AG04450 (cell line): Measurements from ENCODE around the gene MCF2L. TPM values are rescaled to one million over a fixed set of nuclear protein-coding genes. Genes with fewer than 3 reads are reported as not detected.

Source experiments
- CTCF ChIA-PET: fragments of 300-600, 350-600 bp; formaldehyde crosslinking; extraction: SDS; loops from one replicate; lab custom pipeline; 2022; ENCODE audit warnings: antibody characterized with exemption, inconsistent platforms; lab: Charles Lee
- POLR2A ChIA-PET: fragments of 350-600 bp; formaldehyde crosslinking; extraction: SDS; loops from one replicate; lab custom pipeline; 2021; ENCODE audit warnings: antibody characterized with exemption, inconsistent platforms; lab: Yijun Ruan, JAX
- DNase-seq: peaks from one replicate; pipeline ENCODE4 v3.0.0-alpha.2; 2011; ENCODE audit warnings: low read depth, low spot score
- H3K27ac ChIP-seq: one replicate; pipeline ENCODE4 v1.5.1; 2012; ENCODE audit warnings: low read depth, low read length, control low read depth
- H3K27me3 ChIP-seq: one replicate; pipeline ENCODE4 v1.6.0; 2012; ENCODE audit warnings: low read length; ENCODE audit not compliant: control insufficient read depth, insufficient read depth
- H3K4me3 ChIP-seq: 2 replicates; pipeline ENCODE4 v1.5.1; 2011; ENCODE audit warnings: mild to moderate bottlenecking, low read depth, low read length, control low read depth
- H3K9me3 ChIP-seq: 2 replicates; pipeline ENCODE4 v1.5.1; 2012; ENCODE audit warnings: low read length; ENCODE audit not compliant: control insufficient read depth, insufficient read depth
- CTCF ChIP-seq: IDR thresholded peaks from 2 replicates; pipeline ENCODE4 v1.5.1; 2011; ENCODE audit warnings: low read depth, low read length, control low read depth, inconsistent platforms
- polyA plus RNA-seq: library from polyadenylated mRNA; depleted of rRNA; stranded (reverse); fragments of >200 nt; gene quantifications from 2 replicates; pipeline ENCODE4 v1.2.3, GENCODE V29; 2011

Gene MCF2L
- polyA plus RNA-seq, 1 experiment, result 0.04 TPM

- Histone ChIP-seq H3K4me3 (no peak overlapping the region), H3K27me3 (peaks cover 6% of the 10 kb centered on the region), H3K27ac (no peak overlapping the region), H3K9me3 (peaks cover 28% of the 10 kb centered on the region)
- ChIA-PET CTCF (no interaction called here), POLR2A (no interaction called here)
- no peak for DNase-seq
- no peak for TF ChIP-seq CTCF
Observed at GRCh38 chr13:113059891-113060290, 90.9 kb downstream of the MCF2L start.

DNA sequence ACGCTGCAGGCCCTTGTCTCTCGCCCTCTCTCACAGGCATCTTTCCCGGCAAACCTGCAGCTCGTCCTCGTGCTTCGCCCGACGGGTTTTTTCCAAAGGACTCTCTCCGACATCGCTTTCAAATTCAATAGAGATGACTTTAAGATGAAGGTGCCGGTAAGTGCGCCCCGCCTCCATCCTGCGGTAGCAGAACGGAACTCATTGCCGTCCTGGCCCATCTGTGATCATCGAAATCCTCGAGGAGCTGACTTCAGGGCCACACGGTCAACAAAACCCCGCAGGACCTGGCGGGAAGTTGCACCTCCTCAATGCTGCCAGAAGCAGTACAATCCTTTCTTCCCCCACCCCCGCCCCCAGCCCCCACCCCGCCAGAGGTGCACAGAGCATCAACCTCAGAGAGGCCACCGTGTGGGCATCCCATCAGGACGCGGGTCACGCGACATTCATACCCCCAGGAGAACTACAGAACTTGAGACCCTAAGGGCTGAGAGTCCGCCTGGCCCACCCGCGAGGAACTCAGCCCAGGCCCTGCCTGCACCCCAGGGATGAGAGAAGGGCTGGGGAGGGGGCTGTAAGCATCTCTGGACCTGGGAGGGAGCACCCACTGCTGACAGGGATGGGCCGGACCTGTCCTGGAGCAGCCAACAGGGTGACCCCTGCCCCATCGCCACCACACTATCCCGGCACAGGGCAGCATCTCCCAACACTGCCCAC lies 91.7 kb downstream of the MCF2L start:
- Histone ChIP-seq H3K27ac (no peak overlapping the region), H3K27me3 (peaks cover 3% of the 10 kb centered on the region), H3K9me3 (peaks cover 28% of the 10 kb centered on the region), H3K4me3 (no peak overlapping the region)
- TF ChIP-seq CTCF, result no peak
- CTCF ChIA-PET, result no interaction called here
- POLR2A ChIA-PET, result no interaction called here
- DNase-seq, result no peak

- H3K9me3 ChIP-seq, result peaks cover 28% of the 10 kb centered on the region
- POLR2A ChIA-PET, result no interaction called here
- no peak for TF ChIP-seq CTCF
- CTCF ChIA-PET, result no interaction called here
- no peaks in the 10 kb centered on the region for H3K27me3 ChIP-seq
- no peak for DNase-seq
- H3K4me3 ChIP-seq, result no peak overlapping the region
- H3K27ac ChIP-seq, result no peak overlapping the region
Observed at GRCh38 chr13:113061271-113061625, 92.2 kb downstream of the MCF2L start.

GRCh38 chr13:113061796-113062425 lies 92.9 kb downstream of the MCF2L start:
- no peak for DNase-seq
- POLR2A ChIA-PET, result no interaction called here
- CTCF ChIA-PET, result no interaction called here

More at GRCh38 chr13:113061796-113062425, 92.9 kb downstream of the MCF2L start:
- H3K27me3 ChIP-seq, result no peaks in the 10 kb centered on the region
- no peak overlapping the region for H3K27ac ChIP-seq
- TF ChIP-seq CTCF, result no peak
- no peak overlapping the region for H3K4me3 ChIP-seq
- H3K9me3 ChIP-seq, result peaks cover 22% of the 10 kb centered on the region
